GM12873 (cell line): Measurements from ENCODE around the gene CYP2C18.

Experiments used
- CTCF ChIP-seq: IDR thresholded peaks from 2 replicates; pipeline ENCODE4 v1.5.1; 2012; ENCODE audit warnings: low read depth, mild to moderate bottlenecking, moderate library complexity, low read length, control low read depth; ENCODE audit not compliant: insufficient read depth; ENCODE audit errors: missing control alignments

The CYP2C18 gene

GRCh38 chr10:94683214-94684054, at the start of gene CYP2C18:
TSS of gene CYP2C18 (plus strand) at chr10:94683729. CDS start at chr10:94683820, 91 bp downstream.
- TF ChIP-seq CTCF = no peak

DNA sequence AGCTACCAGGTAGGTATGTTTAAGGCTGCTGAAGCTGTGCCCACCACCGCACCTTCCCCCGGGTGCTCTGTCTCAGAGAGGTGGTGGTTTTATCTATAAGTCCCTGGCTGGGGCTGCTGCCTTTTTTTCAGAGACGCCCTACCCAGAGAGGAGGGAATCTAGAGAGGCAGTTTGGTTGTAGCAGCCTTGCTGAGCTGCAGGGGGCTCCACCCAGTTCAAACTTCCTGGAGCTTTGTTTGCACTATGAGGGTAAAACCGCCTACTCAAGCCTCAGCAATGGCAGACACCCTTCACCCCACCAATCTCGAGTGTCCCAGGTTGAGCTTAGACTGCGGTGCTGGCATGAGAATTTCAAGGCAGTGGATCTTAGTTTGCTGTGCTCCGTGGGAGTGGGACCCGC, 43.6 kb upstream of the CYP2C18 start:
- TF ChIP-seq CTCF = no peak

GRCh38 chr10:94640562-94640961, 43.0 kb upstream of the CYP2C18 start:
- TF ChIP-seq CTCF = no peak

GRCh38 chr10:94641480-94641879, 42.0 kb upstream of the CYP2C18 start:
- no peak for TF ChIP-seq CTCF

DNA sequence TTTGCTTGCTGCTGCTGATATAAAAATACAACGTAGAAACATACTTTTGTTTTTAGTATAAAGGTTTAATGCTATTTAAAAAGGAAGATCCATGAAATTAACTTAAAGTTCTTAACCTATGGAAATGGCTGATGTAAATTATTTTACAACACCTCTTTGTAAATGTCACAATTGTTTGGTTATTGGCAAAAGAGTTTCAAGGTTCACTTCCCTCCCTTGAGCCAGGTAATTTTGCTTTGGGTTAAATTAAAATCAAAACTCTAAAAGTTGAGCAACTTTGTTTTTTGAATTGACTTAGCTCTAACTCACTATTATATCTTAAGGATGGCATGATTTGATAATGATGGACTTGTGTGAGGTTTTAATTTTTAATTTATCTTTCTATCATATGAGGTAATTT, 39.2 kb upstream of the CYP2C18 start:
- no peak for TF ChIP-seq CTCF

DNA sequence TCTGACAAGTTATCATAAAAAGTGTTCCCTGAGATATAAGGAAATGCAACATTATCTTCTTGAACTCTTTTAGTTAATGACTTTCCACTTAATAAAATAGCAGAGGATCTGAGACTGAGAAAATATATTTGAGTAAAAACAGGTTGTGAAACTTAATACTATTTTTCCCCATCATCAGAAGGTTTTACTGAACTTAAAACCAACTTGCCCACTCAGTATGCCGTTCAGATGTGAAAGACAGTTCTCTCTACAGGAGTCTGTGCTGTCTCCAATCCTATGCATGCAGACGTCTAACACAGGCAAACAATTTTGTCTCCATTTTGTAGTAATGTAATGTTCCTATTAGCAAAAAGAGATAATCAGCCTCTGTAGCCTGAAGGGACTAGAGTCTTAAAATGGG, 38.2 kb upstream of the CYP2C18 start:
- TF ChIP-seq CTCF = no peak

GRCh38 chr10:94666391-94667102, 17.0 kb upstream of the CYP2C18 start:
- TF ChIP-seq CTCF = no peak
